BE2C (cell line): ENCODE data around the gene SLC24A3.

Experiments used
- DNase-seq: peaks from one replicate; pipeline ENCODE4 v3.0.0-alpha.2; 2020
- H3K27me3 ChIP-seq: fragments of 250-450 bp; sonication (Bioruptor Pico); 2 replicates; pipeline ENCODE4 v1.5.1; 2020; ENCODE audit warnings: mild to moderate bottlenecking
- H3K36me3 ChIP-seq: fragments of 250-450 bp; sonication (Bioruptor Pico); 2 replicates; pipeline ENCODE4 v1.5.1; 2020; ENCODE audit warnings: mild to moderate bottlenecking
- H3K4me1 ChIP-seq: fragments of 250-450 bp; sonication (Bioruptor Pico); 2 replicates; pipeline ENCODE4 v1.5.1; 2020
- H3K4me3 ChIP-seq: 2 replicates; pipeline ENCODE4 v1.5.1; 2011; ENCODE audit warnings: low read depth, low read length
- H3K9me3 ChIP-seq: fragments of 250-450 bp; sonication (Bioruptor Pico); 2 replicates; pipeline ENCODE4 v1.5.1; 2020
- TF ChIP-seq, protein P1 (sequence below): IDR thresholded peaks from 2 replicates; pipeline ENCODE4 v1.5.1; 2012; ENCODE audit warnings: mild to moderate bottlenecking, low read depth, low read length

SLC24A3 gene

DNA sequence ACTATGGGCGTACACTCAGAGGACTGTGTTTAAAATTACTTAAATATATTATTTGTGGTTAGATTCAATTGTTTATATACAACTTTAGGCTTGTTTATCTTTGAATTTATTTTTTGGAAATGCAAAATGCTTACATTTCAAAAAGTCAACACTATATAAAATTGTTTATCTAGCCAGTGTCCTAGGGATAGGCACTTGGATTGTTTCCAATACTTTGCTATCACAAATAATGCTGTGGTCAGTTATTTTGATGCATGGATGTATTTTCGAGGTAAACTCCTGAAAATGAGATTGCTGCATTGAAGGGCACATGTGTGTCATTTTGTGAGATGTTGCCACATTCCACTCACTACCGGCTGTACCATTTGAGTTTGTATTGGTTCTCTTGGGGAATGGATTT, 213.9 kb downstream of the SLC24A3 start:
- no peak for DNase-seq
- H3K27me3 ChIP-seq = no peaks in the 10 kb centered on the region
- no peak overlapping the region for H3K4me3 ChIP-seq
- TF ChIP-seq, protein P1, sequence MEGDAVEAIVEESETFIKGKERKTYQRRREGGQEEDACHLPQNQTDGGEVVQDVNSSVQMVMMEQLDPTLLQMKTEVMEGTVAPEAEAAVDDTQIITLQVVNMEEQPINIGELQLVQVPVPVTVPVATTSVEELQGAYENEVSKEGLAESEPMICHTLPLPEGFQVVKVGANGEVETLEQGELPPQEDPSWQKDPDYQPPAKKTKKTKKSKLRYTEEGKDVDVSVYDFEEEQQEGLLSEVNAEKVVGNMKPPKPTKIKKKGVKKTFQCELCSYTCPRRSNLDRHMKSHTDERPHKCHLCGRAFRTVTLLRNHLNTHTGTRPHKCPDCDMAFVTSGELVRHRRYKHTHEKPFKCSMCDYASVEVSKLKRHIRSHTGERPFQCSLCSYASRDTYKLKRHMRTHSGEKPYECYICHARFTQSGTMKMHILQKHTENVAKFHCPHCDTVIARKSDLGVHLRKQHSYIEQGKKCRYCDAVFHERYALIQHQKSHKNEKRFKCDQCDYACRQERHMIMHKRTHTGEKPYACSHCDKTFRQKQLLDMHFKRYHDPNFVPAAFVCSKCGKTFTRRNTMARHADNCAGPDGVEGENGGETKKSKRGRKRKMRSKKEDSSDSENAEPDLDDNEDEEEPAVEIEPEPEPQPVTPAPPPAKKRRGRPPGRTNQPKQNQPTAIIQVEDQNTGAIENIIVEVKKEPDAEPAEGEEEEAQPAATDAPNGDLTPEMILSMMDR = no peak
- H3K36me3 ChIP-seq = no peaks in the 10 kb centered on the region
- H3K9me3 ChIP-seq = no peaks in the 10 kb centered on the region
- H3K4me1 ChIP-seq = no peaks in the 10 kb centered on the region

DNA sequence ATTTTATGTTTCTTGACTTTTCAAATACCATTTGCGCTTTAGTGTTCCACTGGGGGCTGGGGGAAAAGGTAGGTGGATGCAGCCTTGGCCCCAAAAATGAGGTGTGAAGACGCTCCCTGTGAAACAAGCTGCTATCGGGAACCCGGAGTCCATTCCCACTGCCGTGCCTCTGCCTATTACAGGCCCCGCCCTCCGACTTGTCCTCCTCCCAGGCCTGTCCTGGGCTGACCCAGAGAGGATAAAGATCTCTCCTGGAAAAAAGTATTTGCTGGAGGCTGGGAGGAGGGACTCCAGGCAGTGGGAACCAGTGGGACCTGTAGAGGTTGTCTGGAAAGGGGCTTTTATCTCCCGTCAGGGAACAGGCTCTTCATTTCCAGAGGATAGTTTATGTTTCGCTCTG, 215.0 kb downstream of the SLC24A3 start:
- Histone ChIP-seq H3K27me3 (no peaks in the 10 kb centered on the region), H3K4me3 (no peak overlapping the region), H3K36me3 (no peaks in the 10 kb centered on the region), H3K4me1 (no peaks in the 10 kb centered on the region), H3K9me3 (no peaks in the 10 kb centered on the region)
- TF ChIP-seq, protein P1 = no peak
- DNase-seq = peak; percentile 60

DNA sequence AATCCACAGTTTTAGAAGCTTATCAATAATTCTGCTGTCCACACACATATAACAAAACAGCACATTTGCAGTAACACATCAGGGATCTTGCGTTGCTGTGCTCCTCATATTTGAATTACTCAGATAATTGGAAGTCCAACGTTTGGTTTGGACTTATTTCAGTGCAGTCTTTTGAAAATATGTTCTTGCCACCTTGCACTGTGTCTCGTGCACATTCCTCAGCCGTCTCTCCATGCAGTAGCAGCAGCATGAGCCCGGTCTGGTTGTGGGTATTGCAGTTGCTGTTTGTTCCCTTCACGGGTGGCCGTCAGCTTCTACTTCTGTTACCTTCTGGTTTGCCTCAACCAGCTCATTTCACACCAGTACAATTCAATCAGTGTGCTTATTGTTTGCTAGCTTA, 215.5 kb downstream of the SLC24A3 start:
- H3K27me3 ChIP-seq = no peaks in the 10 kb centered on the region
- H3K9me3 ChIP-seq = no peaks in the 10 kb centered on the region
- no peak overlapping the region for H3K4me3 ChIP-seq
- no peaks in the 10 kb centered on the region for H3K4me1 ChIP-seq
- no peaks in the 10 kb centered on the region for H3K36me3 ChIP-seq
- no peak for DNase-seq
- TF ChIP-seq, protein P1 = no peak

DNA sequence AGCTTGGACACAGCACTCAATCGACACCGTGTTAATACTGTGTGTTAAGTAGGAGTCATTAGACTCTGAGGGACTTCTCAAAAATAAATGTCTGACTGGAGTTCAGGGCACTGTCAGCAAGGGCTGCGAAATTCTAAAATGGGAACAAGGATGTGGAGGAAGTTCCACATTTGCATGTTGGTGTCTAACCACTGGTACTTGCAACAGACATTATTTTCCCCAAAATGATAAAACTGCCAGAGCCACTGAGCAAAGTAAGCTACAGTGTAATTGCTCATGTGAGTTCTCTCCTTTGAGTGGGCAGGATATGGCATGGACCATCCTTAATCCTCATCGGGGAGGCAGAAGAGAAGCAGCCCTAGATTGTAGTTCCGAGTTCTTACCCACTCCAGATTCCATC, 215.9 kb downstream of the SLC24A3 start:
- no peaks in the 10 kb centered on the region for H3K4me1 ChIP-seq
- no peaks in the 10 kb centered on the region for H3K27me3 ChIP-seq
- H3K9me3 ChIP-seq = no peaks in the 10 kb centered on the region
- TF ChIP-seq, protein P1 = no peak
- no peak overlapping the region for H3K4me3 ChIP-seq
- no peaks in the 10 kb centered on the region for H3K36me3 ChIP-seq
- no peak for DNase-seq

DNA sequence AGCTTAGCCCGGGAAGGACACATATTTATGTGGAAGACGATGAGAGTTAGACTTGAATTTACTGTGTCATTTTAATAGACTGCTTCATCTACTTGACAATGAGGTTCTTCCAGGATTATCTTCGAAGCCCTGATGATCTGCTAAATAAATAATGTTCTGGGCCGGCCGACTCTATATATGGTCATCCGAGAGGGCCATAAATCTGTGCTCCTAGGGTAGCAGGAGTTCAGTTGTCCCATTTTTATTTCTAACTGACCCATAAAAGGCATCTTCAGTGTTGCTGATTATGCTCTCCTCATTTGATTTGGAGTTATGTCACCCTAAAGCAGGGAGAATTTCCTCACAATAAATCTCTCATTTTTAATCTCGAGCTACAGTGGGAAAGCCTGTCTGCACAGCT, 217.1 kb downstream of the SLC24A3 start:
- Histone ChIP-seq H3K9me3 (no peaks in the 10 kb centered on the region), H3K36me3 (no peaks in the 10 kb centered on the region), H3K4me3 (no peak overlapping the region), H3K27me3 (no peaks in the 10 kb centered on the region), H3K4me1 (no peaks in the 10 kb centered on the region)
- TF ChIP-seq, protein P1 = no peak
- no peak for DNase-seq

DNA sequence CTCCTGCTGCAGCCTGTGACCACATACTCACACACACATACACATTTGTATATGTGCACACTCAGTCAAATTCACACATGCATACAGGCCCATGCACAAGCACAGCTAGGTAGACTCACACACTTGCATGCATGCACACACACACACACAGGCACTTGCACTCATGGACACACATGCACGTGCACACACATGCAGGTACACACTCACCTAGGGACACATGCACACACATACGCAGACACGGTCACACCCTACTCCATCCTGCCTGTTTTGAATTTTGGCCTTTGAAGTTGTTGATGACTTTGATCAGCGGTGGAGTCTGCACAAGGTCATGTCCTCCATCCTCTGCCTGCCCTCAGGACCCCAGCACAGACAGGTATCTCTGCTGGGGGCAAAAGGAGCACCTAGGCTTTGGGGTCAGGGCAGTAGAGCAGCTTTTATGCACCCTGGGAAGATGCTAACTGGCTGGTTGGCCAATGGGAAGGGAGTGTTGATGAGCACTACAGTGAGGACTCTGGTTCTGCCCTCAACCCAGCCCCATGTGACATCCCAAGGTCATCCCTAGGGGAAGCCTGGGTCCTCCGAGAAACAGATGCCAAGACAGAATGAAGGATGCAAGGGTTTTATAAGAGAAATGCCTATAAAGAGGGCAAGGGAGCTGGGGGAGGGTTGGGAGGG, 218.3 kb downstream of the SLC24A3 start:
- TF ChIP-seq, protein P1 = no peak
- no peak for DNase-seq
- Histone ChIP-seq H3K4me1 (no peaks in the 10 kb centered on the region), H3K36me3 (no peaks in the 10 kb centered on the region), H3K27me3 (no peaks in the 10 kb centered on the region), H3K4me3 (no peak overlapping the region), H3K9me3 (no peaks in the 10 kb centered on the region)
